ENCODE data around the gene LSM2. TPM values are rescaled to one million over a fixed set of nuclear protein-coding genes. Genes with fewer than 3 reads are reported as not detected.

LSM2 gene
- total RNA-seq, 1 donor from 2014 or later: 89.0 TPM

DNA sequence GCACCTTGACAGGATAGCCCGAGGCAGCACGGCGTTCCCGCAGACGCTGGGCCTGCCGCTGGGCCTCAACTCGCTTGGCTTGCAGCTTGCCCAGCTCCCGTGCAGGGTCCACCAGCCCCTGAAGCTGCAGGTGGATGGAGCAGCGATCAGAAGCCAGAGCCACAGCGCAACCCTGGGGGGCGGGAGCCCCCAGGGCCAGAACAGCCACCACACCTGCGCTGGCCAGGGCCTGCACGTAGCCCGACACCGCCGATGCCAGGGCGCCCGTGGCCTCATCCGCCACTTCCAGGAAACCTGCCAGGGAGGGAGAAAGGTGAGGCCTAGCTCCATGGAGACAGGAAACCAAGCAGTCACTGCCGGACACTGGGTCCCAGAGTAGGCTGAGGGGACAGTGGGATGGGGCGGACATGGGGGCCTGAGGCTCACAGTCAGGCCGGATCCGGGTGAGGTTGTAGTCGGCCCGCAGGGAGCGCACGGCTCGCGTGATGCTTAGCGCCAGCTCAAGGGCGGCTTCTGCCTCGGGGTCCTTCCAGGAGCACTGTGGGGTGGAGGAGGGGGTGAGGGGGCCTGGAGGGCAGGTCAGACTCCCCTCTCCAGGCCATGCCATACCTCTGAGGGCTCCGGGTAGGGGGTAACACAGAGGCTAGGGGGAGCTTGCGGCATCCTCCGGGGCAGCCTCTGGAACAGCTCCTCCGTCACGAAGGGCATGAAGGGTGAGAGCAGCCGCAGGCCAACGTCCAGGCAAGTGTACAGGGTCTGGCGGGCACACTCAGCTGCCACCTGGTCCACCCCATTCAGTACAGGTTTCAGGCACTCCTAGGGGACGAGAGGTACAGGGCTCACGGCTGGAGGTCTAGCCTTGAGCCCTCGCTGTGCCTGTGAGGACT, 27.5 kb downstream of the LSM2 start:
- Histone ChIP-seq H3K4me3 (ENCODE audit: low read depth, low read length) (no peak overlapping the region), H3K27me3 (ENCODE audit: control insufficient read depth, insufficient read depth, low read length) (no peaks in the 10 kb centered on the region), H3K36me3 (ENCODE audit: control insufficient read depth, insufficient read depth, low read length) (peaks cover 9% of the 10 kb centered on the region)
- TF ChIP-seq, protein P1, sequence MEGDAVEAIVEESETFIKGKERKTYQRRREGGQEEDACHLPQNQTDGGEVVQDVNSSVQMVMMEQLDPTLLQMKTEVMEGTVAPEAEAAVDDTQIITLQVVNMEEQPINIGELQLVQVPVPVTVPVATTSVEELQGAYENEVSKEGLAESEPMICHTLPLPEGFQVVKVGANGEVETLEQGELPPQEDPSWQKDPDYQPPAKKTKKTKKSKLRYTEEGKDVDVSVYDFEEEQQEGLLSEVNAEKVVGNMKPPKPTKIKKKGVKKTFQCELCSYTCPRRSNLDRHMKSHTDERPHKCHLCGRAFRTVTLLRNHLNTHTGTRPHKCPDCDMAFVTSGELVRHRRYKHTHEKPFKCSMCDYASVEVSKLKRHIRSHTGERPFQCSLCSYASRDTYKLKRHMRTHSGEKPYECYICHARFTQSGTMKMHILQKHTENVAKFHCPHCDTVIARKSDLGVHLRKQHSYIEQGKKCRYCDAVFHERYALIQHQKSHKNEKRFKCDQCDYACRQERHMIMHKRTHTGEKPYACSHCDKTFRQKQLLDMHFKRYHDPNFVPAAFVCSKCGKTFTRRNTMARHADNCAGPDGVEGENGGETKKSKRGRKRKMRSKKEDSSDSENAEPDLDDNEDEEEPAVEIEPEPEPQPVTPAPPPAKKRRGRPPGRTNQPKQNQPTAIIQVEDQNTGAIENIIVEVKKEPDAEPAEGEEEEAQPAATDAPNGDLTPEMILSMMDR (IDR thresholded peaks at IDR 0.05; ENCODE audit: insufficient read depth, low read length, poor library complexity, severe bottlenecking): no peak
- DNase-seq (ENCODE audit: low read depth): no peak

DNA sequence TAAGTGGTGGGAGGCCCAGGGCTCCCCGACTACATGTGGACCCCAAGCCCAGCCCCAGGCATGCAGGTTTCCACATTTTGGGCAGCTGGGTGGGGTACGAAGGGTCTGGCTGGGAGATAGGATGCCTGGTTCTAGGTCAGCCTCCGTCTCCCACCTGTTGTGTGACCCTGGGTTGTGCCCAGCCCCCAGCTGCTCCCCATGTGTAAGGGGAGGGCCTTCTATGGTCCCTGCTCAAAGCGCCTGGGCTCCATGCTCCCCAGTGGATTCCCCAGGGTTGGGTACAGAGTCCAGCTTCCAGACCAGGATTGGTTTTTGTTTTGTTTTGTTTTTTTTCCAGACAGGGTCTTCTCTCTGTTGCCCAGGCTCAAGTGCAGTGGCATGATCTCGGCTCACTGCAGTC, 28.6 kb downstream of the LSM2 start:
- Histone ChIP-seq H3K36me3 (ENCODE audit: control insufficient read depth, insufficient read depth, low read length) (peaks cover 9% of the 10 kb centered on the region), H3K4me3 (ENCODE audit: low read depth, low read length) (no peak overlapping the region)

DNA sequence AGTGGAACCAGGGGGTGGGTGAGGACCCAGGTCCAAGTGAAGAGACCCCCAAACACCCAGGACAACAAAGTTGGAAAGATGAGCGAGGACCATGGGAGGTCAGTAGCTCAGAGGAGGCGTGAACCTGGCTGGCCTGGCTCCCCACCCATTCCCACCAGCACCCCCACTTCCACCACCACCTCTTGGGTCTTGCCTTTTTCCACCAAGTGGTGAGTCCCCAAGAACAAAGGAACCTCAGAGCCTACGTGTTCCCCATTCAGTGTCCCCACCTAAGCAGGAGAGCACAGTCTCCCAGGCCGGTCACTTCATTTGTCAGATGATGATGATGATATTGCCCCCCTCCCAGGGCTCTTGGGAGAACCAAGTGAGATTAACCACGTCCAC, 29.1 kb downstream of the LSM2 start:
- Histone ChIP-seq H3K36me3 (ENCODE audit: control insufficient read depth, insufficient read depth, low read length) (peaks cover 9% of the 10 kb centered on the region), H3K4me3 (ENCODE audit: low read depth, low read length) (no peak overlapping the region), H3K27me3 (ENCODE audit: control insufficient read depth, insufficient read depth, low read length) (no peaks in the 10 kb centered on the region)
- TF ChIP-seq, protein P1 (IDR thresholded peaks at IDR 0.05; ENCODE audit: insufficient read depth, low read length, poor library complexity, severe bottlenecking): no peak
- DNase-seq (ENCODE audit: low read depth): no peak

More for the DNA sequence above, 28.6 kb downstream of the LSM2 start:
- DNase-seq (ENCODE audit: low read depth): no peak
- TF ChIP-seq, protein P1 (IDR thresholded peaks at IDR 0.05; ENCODE audit: insufficient read depth, low read length, poor library complexity, severe bottlenecking): no peak
- no peaks in the 10 kb centered on the region for H3K27me3 ChIP-seq (ENCODE audit: control insufficient read depth, insufficient read depth, low read length)

DNA sequence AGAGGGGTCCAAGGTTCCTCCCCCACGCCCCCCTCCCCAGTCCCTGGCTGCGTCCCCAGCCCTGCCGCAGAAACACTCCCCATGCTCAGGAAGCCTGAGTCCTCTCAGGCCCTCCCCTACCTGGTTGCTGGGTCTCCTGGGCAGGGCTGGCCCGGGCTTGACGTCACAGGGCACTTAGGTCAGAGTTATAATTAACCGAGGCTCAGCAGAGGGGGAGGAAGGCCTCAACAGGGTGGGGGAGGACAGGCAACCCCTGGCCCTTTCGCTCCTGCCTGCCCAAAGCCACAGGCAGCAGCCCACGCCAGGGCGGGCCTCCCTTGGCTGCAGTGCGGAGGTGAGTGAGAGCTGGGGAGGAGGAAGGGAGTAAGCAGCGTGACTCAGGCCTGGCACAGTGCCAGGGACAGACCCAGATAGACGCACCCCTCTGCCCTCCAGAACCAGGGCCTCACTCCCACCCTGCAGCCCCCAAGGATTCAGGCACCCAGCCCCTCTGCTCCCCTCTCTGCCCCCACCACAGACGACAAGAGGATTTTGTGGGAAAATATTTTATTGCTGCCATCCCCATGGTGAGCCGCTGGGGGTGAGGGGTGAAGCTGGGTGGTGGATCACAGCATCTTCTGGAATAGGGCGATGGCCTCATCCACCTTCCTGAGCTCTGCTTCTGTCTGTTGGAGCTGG, 29.6 kb downstream of the LSM2 start, which contains the start of gene VWA7:
Gene VWA7, minus strand, starts transcription at position 340 of the 678 bp plus-strand sequence. CDS start 549 bp downstream, outside the sequence.
- Histone ChIP-seq H3K36me3 (ENCODE audit: control insufficient read depth, insufficient read depth, low read length) (peaks cover 6% of the 10 kb centered on the region), H3K4me3 (ENCODE audit: low read depth, low read length) (peak within 1 kb of the TSS; percentile 8), H3K27me3 (ENCODE audit: control insufficient read depth, insufficient read depth, low read length) (no peaks in the 10 kb centered on the region)
- TF ChIP-seq, protein P1 (IDR thresholded peaks at IDR 0.05; ENCODE audit: insufficient read depth, low read length, poor library complexity, severe bottlenecking): no peak
- DNase-seq (ENCODE audit: low read depth): peak; percentile 82

DNA sequence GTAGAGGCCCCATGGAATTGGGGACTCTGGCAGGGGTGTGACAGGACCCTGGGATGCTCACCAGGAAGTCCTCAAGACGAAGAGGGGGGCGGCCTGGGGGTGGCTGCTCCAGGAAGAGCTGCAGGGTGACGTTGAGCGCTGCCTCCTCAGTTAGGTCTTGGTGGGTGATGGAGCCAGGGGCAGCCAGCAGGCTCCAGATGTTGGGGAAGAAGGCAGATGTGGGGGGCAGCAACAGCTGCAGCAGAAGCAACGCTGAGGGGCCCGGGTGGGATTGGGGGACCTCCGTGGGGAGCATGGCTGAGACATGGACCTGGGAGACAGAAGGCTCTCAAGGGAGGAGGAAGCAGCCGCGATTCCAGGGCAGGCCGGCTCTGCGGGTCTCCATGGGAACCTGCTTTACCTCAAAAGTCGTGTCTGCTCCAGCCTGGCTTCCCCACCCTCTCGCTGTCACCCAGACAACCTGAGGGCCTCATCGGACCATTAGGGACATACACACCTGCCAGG, 30.2 kb downstream of the LSM2 start:
- TF ChIP-seq, protein P1 (IDR thresholded peaks at IDR 0.05; ENCODE audit: insufficient read depth, low read length, poor library complexity, severe bottlenecking): no peak
- peak overlapping the region; percentile 8 for H3K4me3 ChIP-seq (ENCODE audit: low read depth, low read length)
- no peak for DNase-seq (ENCODE audit: low read depth)

More for the DNA sequence above, 30.2 kb downstream of the LSM2 start:
- no peaks in the 10 kb centered on the region for H3K27me3 ChIP-seq (ENCODE audit: control insufficient read depth, insufficient read depth, low read length)
- H3K36me3 ChIP-seq (ENCODE audit: control insufficient read depth, insufficient read depth, low read length): peaks cover 2% of the 10 kb centered on the region

Measured in kidney epithelial cell (primary cell).